A549 (cell line): ENCODE results near the gene ITGB1. TPM values are rescaled to one million over a fixed set of nuclear protein-coding genes. Genes with fewer than 3 reads are reported as not detected.
"Not testable (repeated sequence)": the region's sequence is repeated elsewhere in the genome, so short reads cannot be mapped to it uniquely, and the experiment has no call there.

Source experiments
- ATAC-seq, 2 experiments: fragments of 200-7000 bp in 1 of 2; fragments of >200 bp in 1 of 2; cut with Nextera tagmentation in 1 of 2; cut with Tn5 transposase in 1 of 2; 3 replicates each; pipeline versions ENCODE4 v1.8.0 to v1.9.1; 2018 to 2020; ENCODE audit warnings: mild to moderate bottlenecking in 1 of 2, moderate library complexity in 1 of 2
- CTCF ChIA-PET: fragments of 300-600 bp; sonication (Branson Sonifier 250); formaldehyde crosslinking; extraction: SDS; loops from one replicate; lab custom pipeline; 2021; ENCODE audit warnings: antibody characterized with exemption, inconsistent platforms; lab: Yijun Ruan, JAX
- POLR2A ChIA-PET: fragments of 350-600 bp; formaldehyde crosslinking; extraction: SDS; loops from one replicate; lab custom pipeline; 2021; ENCODE audit warnings: antibody characterized with exemption, inconsistent platforms; lab: Yijun Ruan, JAX
- DNase-seq, 2 experiments: peaks; one replicate each; pipeline versions ENCODE4 v3.0.0 to v3.0.0-alpha.2; 2011 to 2016; ENCODE audit warnings: low read depth in 1 of 2, low spot score in 1 of 2
- FAIRE-seq: peaks from 2 replicates; lab custom pipeline; 2011; peaks lifted over from hg19 to GRCh38; lab: Jason Lieb, UNC
- H3K27ac ChIP-seq, 2 experiments: fragments of >200 bp; sonication (Bioruptor Twin); formaldehyde crosslinking; 3 replicates each; pipeline ENCODE4 v1.5.1; 2016 to 2017
- H3K4me1 ChIP-seq: fragments of >200 bp; sonication (Bioruptor Twin); formaldehyde crosslinking; 3 replicates; pipeline ENCODE4 v1.6.1; 2016
- H3K4me2 ChIP-seq: fragments of >200 bp; sonication (Bioruptor Twin); formaldehyde crosslinking; 3 replicates; pipeline ENCODE4 v1.6.1; 2016
- H3K4me3 ChIP-seq: fragments of >200 bp; sonication (Bioruptor Twin); formaldehyde crosslinking; 3 replicates; pipeline ENCODE4 v1.5.1; 2016
- H3K9me3 ChIP-seq: fragments of >200 bp; sonication (Bioruptor Twin); formaldehyde crosslinking; 3 replicates; pipeline ENCODE4 v1.6.1; 2016
- BCL3 ChIP-seq: fragments of >200 bp; sonication (Bioruptor Twin); formaldehyde crosslinking; IDR thresholded peaks from 3 replicates; pipeline ENCODE4 v1.6.1; 2016
- BHLHE40 ChIP-seq: IDR thresholded peaks from 2 replicates; pipeline ENCODE4 v1.6.1; 2012; ENCODE audit warnings: low read depth, low read length, inconsistent platforms
- CHD2 ChIP-seq: fragments of 150-350 bp; IDR thresholded peaks from 2 replicates; pipeline ENCODE4 v1.6.1; 2014; ENCODE audit warnings: low read length; ENCODE audit not compliant: partially characterized antibody
- EHF ChIP-seq: fragments of 250-450 bp; sonication (Bioruptor Pico); IDR thresholded peaks from 2 replicates; pipeline ENCODE4 v1.5.0; 2020; ENCODE audit warnings: mild to moderate bottlenecking
- EHMT2 ChIP-seq: fragments of 200-600 bp; sonication (generic); IDR thresholded peaks from 2 replicates; pipeline ENCODE4 v1.6.1; 2016; ENCODE audit warnings: antibody characterized with exemption, low read depth, mild to moderate bottlenecking, moderate library complexity
- ESRRA ChIP-seq: fragments of 150-350 bp; IDR thresholded peaks from 2 replicates; pipeline ENCODE4 v1.6.1; 2014; ENCODE audit warnings: mild to moderate bottlenecking, low read length, borderline replicate concordance
- GATA3 ChIP-seq: IDR thresholded peaks from 2 replicates; pipeline ENCODE4 v1.6.1; 2012; ENCODE audit warnings: borderline replicate concordance
- HES2 ChIP-seq: fragments of >200 bp; sonication (Bioruptor Twin); formaldehyde crosslinking; IDR thresholded peaks from 2 replicates; pipeline ENCODE4 v1.6.1; 2016
- HEYL ChIP-seq: fragments of 250-450 bp; sonication (Bioruptor Pico); IDR thresholded peaks from 2 replicates; pipeline ENCODE4 v1.8.0; 2021; ENCODE audit warnings: mild to moderate bottlenecking, moderate library complexity
- HOXA7 ChIP-seq: fragments of 250-450 bp; sonication (Bioruptor Pico); IDR thresholded peaks from 2 replicates; pipeline ENCODE4 v1.5.0; 2020; ENCODE audit warnings: mild to moderate bottlenecking, moderate library complexity
- JUN ChIP-seq, 2 experiments: fragments of >200 bp; sonication (Bioruptor Twin); formaldehyde crosslinking; IDR thresholded peaks; 2 replicates in 1 of 2; 3 replicates in 1 of 2; pipeline ENCODE4 v1.6.1; 2016 to 2017
- KDM1A ChIP-seq: fragments of 200-600 bp; sonication (generic); IDR thresholded peaks from 2 replicates; pipeline ENCODE4 v1.6.1; 2016; ENCODE audit warnings: low read depth, mild to moderate bottlenecking
- MAFK ChIP-seq: fragments of 450-650 bp; IDR thresholded peaks from 2 replicates; pipeline ENCODE4 v1.6.1; 2014; ENCODE audit not compliant: partially characterized antibody
- MYC ChIP-seq: IDR thresholded peaks from 2 replicates; pipeline ENCODE4 v1.6.1; 2012; ENCODE audit warnings: mild to moderate bottlenecking, inconsistent platforms, low read length, improper control_type of control experiment, borderline replicate concordance
- POLR2A ChIP-seq: IDR thresholded peaks from 2 replicates; pipeline ENCODE4 v1.6.1; 2012; ENCODE audit warnings: mild to moderate bottlenecking, low read length
- POLR2AphosphoS2 ChIP-seq: conservative IDR thresholded peaks from 2 replicates; pipeline ENCODE4 v1.6.1; 2012; ENCODE audit warnings: low read length, improper control_type of control experiment, inconsistent platforms
- RARB ChIP-seq: fragments of 250-450 bp; sonication (Bioruptor Pico); IDR thresholded peaks from 2 replicates; pipeline ENCODE4 v1.8.0; 2021; ENCODE audit warnings: mild to moderate bottlenecking, moderate library complexity
- RNF2 ChIP-seq: fragments of 200-600 bp; sonication (generic); IDR thresholded peaks from 2 replicates; pipeline ENCODE4 v1.6.1; 2016; ENCODE audit warnings: low read depth, mild to moderate bottlenecking, antibody characterized with exemption, moderate library complexity, borderline replicate concordance
- ZC3H11A ChIP-seq: fragments of 450-650 bp; IDR thresholded peaks from 2 replicates; pipeline ENCODE4 v1.6.1; 2014; ENCODE audit warnings: antibody characterized with exemption, mild to moderate bottlenecking
- WGBS: methylation state at CpG from one replicate; pipeline ENCODE4 v1.1.6; 2017; ENCODE audit errors: missing lambda C conversion rate; 5-methylcytosine and 5-hydroxymethylcytosine counted together
- polyA plus RNA-seq, 4 experiments: library from polyadenylated mRNA; depleted of rRNA in 3 of 4; stranded (reverse); fragments of >200 nt; fragmentation: RNase III in 1 of 4; extraction: RNeasy Plus Mini Kit Qiagen cat#74134 plus additional on column Dnase treatment in 1 of 4; gene quantifications; 2 replicates in 3 of 4; 3 replicates in 1 of 4; pipeline ENCODE4 v1.2.3, GENCODE V29; 2011 to 2017
- TF ChIP-seq, protein P1 (sequence below): IDR thresholded peaks from 2 replicates; pipeline ENCODE4 v1.6.1; 2012; ENCODE audit warnings: low read depth, borderline replicate concordance
- TF ChIP-seq, protein P2 (sequence below): fragments of 250-450 bp; sonication (Bioruptor Pico); IDR thresholded peaks from 2 replicates; pipeline ENCODE4 v1.5.0; 2021; ENCODE audit warnings: mild to moderate bottlenecking, moderate library complexity, borderline replicate concordance

ITGB1 gene
- polyA plus RNA-seq, 2 of the 4 experiments (the other 2 are of a cell fraction), result 1,270 to 2,408 TPM

DNA sequence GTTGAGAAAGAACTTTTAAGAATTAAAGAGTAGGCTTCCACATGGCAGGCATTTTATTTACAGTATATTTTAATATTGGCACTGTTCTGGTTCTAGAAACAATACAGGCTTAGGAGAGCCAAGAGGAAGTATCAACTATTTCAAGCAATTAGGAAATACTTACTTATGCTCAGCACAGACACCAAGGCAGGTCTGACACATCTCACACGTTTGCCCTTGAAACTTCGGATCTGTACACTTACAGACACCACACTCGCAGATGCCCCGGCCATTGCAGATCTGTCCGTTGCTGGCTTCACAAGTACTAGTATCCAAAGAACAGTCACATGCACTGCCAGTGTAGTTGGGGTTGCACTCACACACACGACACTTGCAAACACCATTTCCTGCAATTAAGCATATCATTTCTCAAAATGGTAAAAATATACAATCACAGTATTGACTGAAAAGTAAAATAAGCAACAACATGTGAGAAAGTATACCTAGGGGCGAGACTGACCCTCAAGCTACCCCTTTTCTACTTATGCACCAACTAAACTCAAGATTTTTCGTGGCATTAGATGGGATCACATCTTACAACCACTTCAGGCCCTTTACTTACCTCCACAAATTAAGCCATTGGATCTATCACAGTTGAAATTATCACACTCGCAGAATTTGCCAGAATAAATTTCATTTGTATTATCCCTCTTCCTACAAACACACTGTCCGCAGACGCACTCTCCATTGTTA lies 46.6 kb downstream of the ITGB1 start:
- CTCF ChIA-PET, result no interaction called here
- DNase-seq, result no peak
- H3K4me2 ChIP-seq, result no peak overlapping the region
- H3K27ac ChIP-seq, result no peak overlapping the region
- POLR2A ChIA-PET, result no interaction called here
- peak; percentile 32 for FAIRE-seq
- no peak overlapping the region for H3K4me3 ChIP-seq
- H3K9me3 ChIP-seq, result no peaks in the 10 kb centered on the region
- 74% methylated on average over 11 of the region's 11 CpGs for WGBS
- peak; percentile 61 to 66 for ATAC-seq
- TF ChIP-seq RNF2, result no peak
- no peak for TF ChIP-seq CHD2
- TF ChIP-seq ZC3H11A, result no peak
- TF ChIP-seq POLR2A, result no peak
- TF ChIP-seq ESRRA, result no peak
- no peak for TF ChIP-seq HES2
- TF ChIP-seq, protein P1, sequence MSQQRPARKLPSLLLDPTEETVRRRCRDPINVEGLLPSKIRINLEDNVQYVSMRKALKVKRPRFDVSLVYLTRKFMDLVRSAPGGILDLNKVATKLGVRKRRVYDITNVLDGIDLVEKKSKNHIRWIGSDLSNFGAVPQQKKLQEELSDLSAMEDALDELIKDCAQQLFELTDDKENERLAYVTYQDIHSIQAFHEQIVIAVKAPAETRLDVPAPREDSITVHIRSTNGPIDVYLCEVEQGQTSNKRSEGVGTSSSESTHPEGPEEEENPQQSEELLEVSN, result no peak
- no peak; a peak in 1 of 5 replicates for TF ChIP-seq JUN (IDR thresholded peaks at IDR 0.05)
- TF ChIP-seq HEYL (CRISPR knock-in tag), result no peak
- no peak for TF ChIP-seq BHLHE40
- TF ChIP-seq, protein P2, sequence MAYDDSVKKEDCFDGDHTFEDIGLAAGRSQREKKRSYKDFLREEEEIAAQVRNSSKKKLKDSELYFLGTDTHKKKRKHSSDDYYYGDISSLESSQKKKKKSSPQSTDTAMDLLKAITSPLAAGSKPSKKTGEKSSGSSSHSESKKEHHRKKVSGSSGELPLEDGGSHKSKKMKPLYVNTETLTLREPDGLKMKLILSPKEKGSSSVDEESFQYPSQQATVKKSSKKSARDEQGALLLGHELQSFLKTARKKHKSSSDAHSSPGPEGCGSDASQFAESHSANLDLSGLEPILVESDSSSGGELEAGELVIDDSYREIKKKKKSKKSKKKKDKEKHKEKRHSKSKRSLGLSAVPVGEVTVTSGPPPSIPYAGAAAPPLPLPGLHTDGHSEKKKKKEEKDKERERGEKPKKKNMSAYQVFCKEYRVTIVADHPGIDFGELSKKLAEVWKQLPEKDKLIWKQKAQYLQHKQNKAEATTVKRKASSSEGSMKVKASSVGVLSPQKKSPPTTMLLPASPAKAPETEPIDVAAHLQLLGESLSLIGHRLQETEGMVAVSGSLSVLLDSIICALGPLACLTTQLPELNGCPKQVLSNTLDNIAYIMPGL, result no peak
- no peak for TF ChIP-seq GATA3
- no peak for TF ChIP-seq KDM1A
- TF ChIP-seq EHMT2, result no peak
- TF ChIP-seq BCL3, result no peak
- TF ChIP-seq RARB (CRISPR knock-in tag), result no peak
- no peak for TF ChIP-seq EHF (CRISPR knock-in tag)
- TF ChIP-seq MYC, result no peak
- no peak; the same call in 1 of the 2 replicates for TF ChIP-seq POLR2AphosphoS2
- peaks cover 72% of the 10 kb centered on the region for H3K4me1 ChIP-seq

DNA sequence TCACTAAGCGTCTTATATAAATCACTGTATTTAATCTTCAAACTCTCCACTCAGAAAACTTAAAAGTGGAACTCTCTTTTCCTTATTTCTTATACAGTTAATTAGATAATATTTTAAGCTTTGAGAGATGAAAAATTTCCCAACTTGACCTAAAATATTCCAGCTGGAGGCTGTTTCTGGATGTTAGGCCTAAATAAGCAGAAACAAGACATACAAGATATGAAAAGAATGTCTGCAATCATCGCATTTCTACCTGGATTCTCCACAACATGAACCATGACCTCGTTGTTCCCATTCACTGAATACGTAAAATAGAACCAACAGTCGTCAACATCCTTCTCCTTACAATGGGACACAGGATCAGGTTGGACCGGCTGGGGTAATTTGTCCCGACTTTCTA lies 48.1 kb downstream of the ITGB1 start:
- H3K9me3 ChIP-seq, ATAC-seq, POLR2A ChIA-PET, DNase-seq, H3K27ac ChIP-seq, H3K4me3 ChIP-seq, H3K4me2 ChIP-seq: not testable (repeated sequence)
- 73% methylated on average over 7 of the region's 7 CpGs for WGBS
- peak; percentile 82 for FAIRE-seq
- CTCF ChIA-PET, result interaction anchor here (1.2 kb wide), 1 partner anchor 99 kb away, joined by 3 read pairs; no protein-coding TSS in a partner anchor
- H3K4me1 ChIP-seq, result peaks cover 86% of the 10 kb centered on the region

- Histone ChIP-seq H3K9me3 (no peaks in the 10 kb centered on the region), H3K27ac (peak overlapping the region in 1 of 2 experiments; percentile 42; a peak in 2 of 6 replicates), H3K4me3 (no peak overlapping the region), H3K4me2 (no peak overlapping the region), H3K4me1 (peaks cover 88% of the 10 kb centered on the region)
- CTCF ChIA-PET, result interaction anchor here (1.2 kb wide), 1 partner anchor 99 kb away, joined by 3 read pairs; no protein-coding TSS in a partner anchor
- DNase-seq (no peak), ATAC-seq (no peak), FAIRE-seq (no peak)
- TF ChIP-seq MAFK, result no peak
- TF ChIP-seq HOXA7 (CRISPR knock-in tag), result peak; percentile 16; the same call in 1 of the 2 replicates
- 78% methylated on average over 1 of the region's 1 CpG for WGBS
- POLR2A ChIA-PET, result no interaction called here
Observed at GRCh38 chr10:32909456-32909855, 48.6 kb downstream of the ITGB1 start.
